Neural cell (in vitro differentiated cells): Measurements from ENCODE around the gene MUS81.

Source experiments
- CTCF ChIP-seq: fragments of 450-650 bp; IDR thresholded peaks from 2 replicates; pipeline ENCODE4 v1.5.1; 2014; ENCODE audit warnings: antibody characterized with exemption, mild to moderate bottlenecking, moderate library complexity; ENCODE audit not compliant: poor library complexity, severe bottlenecking
- EP300 ChIP-seq: fragments of 450-650 bp; conservative IDR thresholded peaks from 2 replicates; pipeline ENCODE4 v1.6.1; 2014; ENCODE audit warnings: antibody characterized with exemption, mild to moderate bottlenecking, moderate library complexity; ENCODE audit not compliant: poor library complexity, severe bottlenecking
- REST ChIP-seq: IDR thresholded peaks from 2 replicates; pipeline ENCODE4 v1.6.1; 2012; ENCODE audit warnings: borderline replicate concordance

GRCh38 chr11:65896034-65896999, 36.1 kb downstream of the MUS81 start:
- no peak for TF ChIP-seq EP300
- TF ChIP-seq CTCF = no peak
- TF ChIP-seq REST = no peak
